Measurements from ENCODE around the gene A1CF. TPM values are rescaled to one million over a fixed set of nuclear protein-coding genes. Genes with fewer than 3 reads are reported as not detected.

A1CF gene
- total and polyA plus RNA-seq, 2 of the 8 experiments (the other 6 are each of a cell fraction or from before 2014, with no cell fraction given): not detected

GRCh38 chr10:50809596-50809995, 75.8 kb downstream of the A1CF start:
- H3K79me1 ChIP-seq (ENCODE audit: low read depth, low read length): no peaks in the 10 kb centered on the region
- no peak overlapping the region for H3K14ac ChIP-seq (ENCODE audit: insufficient read length)
- 88% methylated on average over 7 of the region's 7 CpGs; no CpG with 5 or more reads in 1 of the 2 experiments for WGBS, 2 experiments (ENCODE audit: extremely low coverage in 1 of 2, insufficient coverage in 1 of 2, insufficient read length in 1 of 2, insufficient replicate concordance in 2 of 2, low coverage in 1 of 2, low lambda C conversion rate in 2 of 2, missing lambda C conversion rate in 1 of 2)
- no peak overlapping the region for H2BK20ac ChIP-seq (ENCODE audit: low read length)
- H4K91ac ChIP-seq (replicated peaks; ENCODE audit: insufficient read length, low read length): no peak overlapping the region
- no peak overlapping the region for H2BK5ac ChIP-seq (ENCODE audit: low read depth, low read length)
- peaks cover 0 to 7% (median 4%) of the 10 kb centered on the region in 4 experiments; a peak in 3 of 7 replicates for H3K4me1 ChIP-seq (replicated peaks in 1 of 4; ENCODE audit: control insufficient read depth in 3 of 4, insufficient read depth in 4 of 4, low read length in 3 of 4)
- no peak overlapping the region for H3K56ac ChIP-seq (replicated peaks; ENCODE audit: insufficient read length, low read depth, low read length)
- H3K27me3 ChIP-seq (replicated peaks in 1 of 4; ENCODE audit: control insufficient read depth in 3 of 4, extremely low read depth in 1 of 4, insufficient read depth in 3 of 4, low read length in 3 of 4): no peaks in the 10 kb centered on the region
- no peak overlapping the region for H2BK120ac ChIP-seq (replicated peaks; ENCODE audit: low read depth, low read length)
- H3K9me3 ChIP-seq (ENCODE audit: insufficient read depth in 2 of 2, low read depth in 1 of 2, low read length in 1 of 2): no peaks in the 10 kb centered on the region
- H3K4me2 ChIP-seq (ENCODE audit: insufficient read depth in 1 of 2, low read depth in 2 of 2, low read length in 2 of 2): no peak overlapping the region
- H2BK12ac ChIP-seq (ENCODE audit: low read depth, low read length): no peak overlapping the region
- H3K27ac ChIP-seq (ENCODE audit: low read depth, low read length): no peak overlapping the region
- H2AK5ac ChIP-seq (ENCODE audit: low read depth, low read length): no peak overlapping the region
- H3K4me3 ChIP-seq (ENCODE audit: extremely low read depth in 1 of 4, insufficient read depth in 2 of 4, low read depth in 3 of 4, low read length in 4 of 4): no peak overlapping the region
- no peak for FAIRE-seq
- H3K79me2 ChIP-seq (ENCODE audit: control insufficient read depth in 1 of 2, insufficient read depth in 2 of 2, low read length in 2 of 2): no peaks in the 10 kb centered on the region
- no peaks in the 10 kb centered on the region for H3K36me3 ChIP-seq (ENCODE audit: control insufficient read depth in 2 of 4, insufficient read depth in 4 of 4, low read length in 3 of 4)
- POLR2A ChIA-PET (ENCODE audit: partially characterized antibody): no interaction called here
- no peak overlapping the region for H3K23ac ChIP-seq (ENCODE audit: insufficient read length)
- H4K20me1 ChIP-seq (replicated peaks in 1 of 2; ENCODE audit: control insufficient read depth in 1 of 2, insufficient read depth in 2 of 2, low read length in 2 of 2): no peaks in the 10 kb centered on the region
- no peak overlapping the region for H4K8ac ChIP-seq (ENCODE audit: extremely low read depth, insufficient read depth, low read length)
- H4K5ac ChIP-seq (ENCODE audit: insufficient read length, low read depth, low read length): no peak overlapping the region
- H3K4ac ChIP-seq (replicated peaks; ENCODE audit: insufficient read length, low read depth, low read length): no peak overlapping the region
- CTCF ChIA-PET (ENCODE audit: partially characterized antibody): interaction anchor here (1.0 kb wide), 1 partner anchor 20 kb away, joined by 3 read pairs; no protein-coding TSS in a partner anchor
- no peak overlapping the region for H2BK15ac ChIP-seq (ENCODE audit: low read length)
- H3K23me2 ChIP-seq (ENCODE audit: low read depth, low read length): no peaks in the 10 kb centered on the region
- DNase-seq (ENCODE audit: low read depth in 1 of 2, low spot score in 2 of 2): no peak
- H3K18ac ChIP-seq (ENCODE audit: extremely low read depth, low read length): no peak overlapping the region
- H3K9ac ChIP-seq (replicated peaks in 1 of 4; ENCODE audit: extremely low read depth in 1 of 4, low read depth in 3 of 4, low read length in 3 of 4): no peak overlapping the region
- no peak overlapping the region for H2AFZ ChIP-seq (ENCODE audit: low read length)
- TF ChIP-seq KDM1A (IDR thresholded peaks at IDR 0.05; ENCODE audit: borderline replicate concordance, low read length) (no peak), RXRA (IDR thresholded peaks at IDR 0.05; ENCODE audit: insufficient read depth, low read depth, low read length) (no peak), CHD2 (IDR thresholded peaks at IDR 0.05; ENCODE audit: low read length) (no peak), KDM5A (IDR thresholded peaks at IDR 0.05; ENCODE audit: low read length) (no peak), BCL11A (IDR thresholded peaks at IDR 0.05; ENCODE audit: low read depth in 2 of 2, low read length in 2 of 2) (no peak), CBX5 (IDR thresholded peaks at IDR 0.05; ENCODE audit: low read depth, low read length) (no peak), NRF1 (IDR thresholded peaks at IDR 0.05; ENCODE audit: low read depth, low read length) (no peak), SAP30 (IDR thresholded peaks at IDR 0.05; ENCODE audit: insufficient read depth, insufficient replicate concordance, low read length) (no peak), CEBPB (IDR thresholded peaks at IDR 0.05; ENCODE audit: low read depth, low read length) (no peak), FOSL1 (IDR thresholded peaks at IDR 0.05; ENCODE audit: insufficient read depth, low read depth, low read length) (no peak), EZH2 (IDR thresholded peaks at IDR 0.05; ENCODE audit: low read depth, low read length, severe bottlenecking) (no peak), SP1 (IDR thresholded peaks at IDR 0.05; ENCODE audit: low read depth, low read length) (no peak), MAFK (IDR thresholded peaks at IDR 0.05; ENCODE audit: low read depth, low read length) (no peak), TAF7 (optimal IDR thresholded peaks at IDR 0.05; ENCODE audit: borderline replicate concordance, low read depth, low read length) (no peak), CTBP2 (IDR thresholded peaks at IDR 0.05; ENCODE audit: borderline replicate concordance, insufficient read depth, insufficient read length, low read length) (no peak)
